Uterus (tissue), 4 donors: ENCODE measurements around the gene TK1. TPM values are rescaled to one million over a fixed set of nuclear protein-coding genes. Genes with fewer than 3 reads are reported as not detected.

Source experiments
- DNase-seq, 2 donors: peaks; one replicate each; pipeline ENCODE4 v3.0.0-alpha.2; 2019 to 2020
- H3K27ac ChIP-seq, 2 donors: fragments of 200-600 bp; sonication (generic); 1 replicate in 1 of 2; 2 replicates in 1 of 2; pipeline ENCODE4 v1.5.1; 2016 to 2018
- H3K27me3 ChIP-seq, 2 donors: fragments of 200-600 bp; sonication (generic); one replicate each; pipeline ENCODE4 v1.5.1; 2018 to 2019; ENCODE audit warnings: control low read depth in 1 of 2
- H3K36me3 ChIP-seq, 2 donors: fragments of 200-600 bp; sonication (generic); one replicate each; pipeline ENCODE4 v1.5.1; 2019; ENCODE audit warnings: control low read depth in 1 of 2
- H3K4me1 ChIP-seq, 2 donors: fragments of 200-600 bp; sonication (generic); one replicate each; pipeline ENCODE4 v1.5.1; 2018 to 2019; ENCODE audit warnings: control low read depth in 1 of 2
- H3K4me3 ChIP-seq, 2 donors: fragments of 200-600 bp; sonication (generic); 1 replicate in 1 of 2; 2 replicates in 1 of 2; pipeline ENCODE4 v1.5.1; 2018 to 2019; ENCODE audit warnings: mild to moderate bottlenecking in 1 of 2
- H3K9me3 ChIP-seq, 2 donors: fragments of 200-600 bp; sonication (generic); one replicate each; pipeline ENCODE4 v1.5.1; 2019; ENCODE audit warnings: control low read depth in 1 of 2
- CTCF ChIP-seq, 4 experiments: fragments of 200-600 bp in 2 of 4; fragments of 450-650 bp in 2 of 4; sonication (generic) in 2 of 4; IDR thresholded peaks; one replicate each; pipeline ENCODE4 v1.5.1; 2016 to 2019; ENCODE audit warnings: antibody characterized with exemption in 4 of 4, mild to moderate bottlenecking in 2 of 4, moderate library complexity in 1 of 4
- POLR2A ChIP-seq, 2 donors: fragments of 450-650 bp; IDR thresholded peaks; one replicate each; pipeline ENCODE4 v1.6.1; 2016; ENCODE audit warnings: antibody characterized with exemption in 2 of 2, mild to moderate bottlenecking in 1 of 2, moderate library complexity in 1 of 2
- intact Hi-C: fragments of 100-400 bp; cut with DNase I; formaldehyde crosslinking; loops from one replicate; pipeline ENCODE4 v1.15.1; 2023; ENCODE audit warnings: low total_unique reads
- total RNA-seq, 4 donors: library from RNA; depleted of rRNA in 3 of 4; stranded (reverse); fragments of >200 nt in 3 of 4; gene quantifications; one replicate each; pipeline versions ENCODE4 v1.1.0 to v1.2.4, GENCODE V29; 2014 to 2023
- donor health status: DM: yes; HTN: yes; CAD: no.

The TK1 gene
- total RNA-seq, 4 donors from 2014 or later: 1.4 to 40.8 TPM; not detected in 2

DNA sequence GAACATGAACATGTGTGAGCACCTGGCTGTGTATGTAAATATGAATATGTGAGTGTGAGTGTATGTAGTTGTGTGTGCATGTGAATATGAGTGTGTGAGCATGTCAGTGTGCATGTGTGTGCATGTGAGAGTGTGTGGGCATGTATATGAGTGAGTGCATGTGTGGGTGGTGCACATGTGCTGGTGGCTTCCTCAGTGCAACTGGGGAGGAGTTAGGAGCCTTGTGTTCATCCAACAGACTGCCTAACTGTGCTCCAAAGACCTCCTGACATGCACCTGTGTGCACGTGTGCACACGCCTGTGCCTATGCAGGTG lies 46.0 kb upstream of the TK1 start:
- no peak for TF ChIP-seq CTCF (IDR thresholded peaks at IDR 0.05)
- TF ChIP-seq POLR2A (IDR thresholded peaks at IDR 0.05): no peak
- intact Hi-C loops: no loop called here

DNA sequence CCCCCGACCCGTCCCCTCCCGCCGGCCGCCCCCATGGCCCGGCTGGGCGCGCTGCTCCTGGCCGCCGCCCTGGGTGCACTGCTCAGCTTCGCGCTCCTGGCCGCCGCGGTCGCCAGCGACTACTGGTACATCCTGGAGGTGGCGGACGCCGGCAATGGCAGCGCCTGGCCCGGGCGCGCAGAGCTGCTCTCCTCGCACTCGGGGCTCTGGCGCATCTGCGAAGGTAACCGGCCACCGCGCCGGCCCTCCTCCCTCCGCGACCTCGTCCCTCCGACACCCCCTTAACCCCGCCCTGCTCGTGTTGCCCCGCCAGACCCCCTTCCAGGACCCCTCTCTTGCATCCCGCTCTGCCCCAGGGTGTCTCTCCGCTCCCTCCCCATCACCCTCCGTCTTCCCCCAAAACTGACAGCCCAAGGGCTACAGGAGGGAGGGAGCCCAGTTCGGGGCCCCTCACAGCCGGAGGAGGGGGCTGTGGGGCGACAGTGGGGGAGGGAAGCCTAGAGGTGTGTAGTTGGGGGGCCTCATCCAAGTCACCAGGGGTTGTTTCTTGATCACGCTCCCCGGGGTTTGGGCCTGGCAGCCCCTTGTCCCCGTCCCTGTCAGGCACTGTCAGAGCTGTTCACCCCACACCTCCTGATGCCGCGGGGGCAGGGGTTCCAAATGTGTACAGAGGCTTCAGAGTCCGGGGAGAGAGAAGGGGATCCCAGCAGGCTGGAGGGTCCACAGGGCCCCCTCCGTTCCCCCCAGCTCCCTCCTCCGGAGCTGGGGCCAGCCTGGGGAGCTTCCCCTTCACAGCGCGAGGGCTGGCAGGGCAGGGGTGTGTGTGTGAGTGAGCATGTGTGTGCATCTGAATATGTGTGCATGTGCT lies 45.4 kb upstream of the TK1 start:
- no peaks in the 10 kb centered on the region for H3K9me3 ChIP-seq
- peaks cover 0 to 7% of the 10 kb centered on the region in 2 donors for H3K27me3 ChIP-seq
- no peak overlapping the region for H3K27ac ChIP-seq
- intact Hi-C loops: no loop called here
- DNase-seq: no peak
- H3K36me3 ChIP-seq: no peaks in the 10 kb centered on the region
- TF ChIP-seq CTCF (IDR thresholded peaks at IDR 0.05): no peak
- no peak for TF ChIP-seq POLR2A (IDR thresholded peaks at IDR 0.05)
- no peaks in the 10 kb centered on the region for H3K4me1 ChIP-seq
- H3K4me3 ChIP-seq: no peak overlapping the region

More for the DNA sequence above, 46.0 kb upstream of the TK1 start:
- no peaks in the 10 kb centered on the region for H3K4me1 ChIP-seq
- DNase-seq: no peak
- H3K27ac ChIP-seq: no peak overlapping the region
- peaks cover 0 to 7% of the 10 kb centered on the region in 2 donors for H3K27me3 ChIP-seq
- H3K9me3 ChIP-seq: no peaks in the 10 kb centered on the region
- H3K4me3 ChIP-seq: no peak overlapping the region
- no peaks in the 10 kb centered on the region for H3K36me3 ChIP-seq

GRCh38 chr17:78230996-78231935 lies 44.4 kb upstream of the TK1 start, which contains the start of gene TMEM235:
Gene TMEM235 (plus strand): TSS chr17:78231631. CDS start chr17:78232024, 393 bp downstream.
- H3K4me1 ChIP-seq: no peaks in the 10 kb centered on the region
- no peak for TF ChIP-seq CTCF (IDR thresholded peaks at IDR 0.05)
- no peak for TF ChIP-seq POLR2A (IDR thresholded peaks at IDR 0.05)
- DNase-seq: no peak
- no peaks in the 10 kb centered on the region for H3K9me3 ChIP-seq
- peaks cover 0 to 7% of the 10 kb centered on the region in 2 donors for H3K27me3 ChIP-seq
- no peak within 1 kb of the TSS for H3K27ac ChIP-seq
- no peaks in the 10 kb centered on the region for H3K36me3 ChIP-seq
- intact Hi-C loops: no loop called here
- H3K4me3 ChIP-seq: no peak within 1 kb of the TSS

- Histone ChIP-seq H3K4me3 (no peak overlapping the region), H3K36me3 (no peaks in the 10 kb centered on the region), H3K9me3 (no peaks in the 10 kb centered on the region), H3K27me3 (peaks cover 0 to 7% of the 10 kb centered on the region in 2 donors), H3K27ac (no peak overlapping the region), H3K4me1 (no peaks in the 10 kb centered on the region)
- DNase-seq: no peak
- TF ChIP-seq CTCF (IDR thresholded peaks at IDR 0.05): no peak
- no peak for TF ChIP-seq POLR2A (IDR thresholded peaks at IDR 0.05)
- intact Hi-C loops: no loop called here
These were observed 43.6 kb upstream of the TK1 start for GRCh38 chr17:78230252-78230962.
